ENCODE results near the gene FOLR2.

The FOLR2 gene

GRCh38 chr11:72244361-72245262 lies 28.0 kb downstream of the FOLR2 start:
- TF ChIP-seq, protein P1, sequence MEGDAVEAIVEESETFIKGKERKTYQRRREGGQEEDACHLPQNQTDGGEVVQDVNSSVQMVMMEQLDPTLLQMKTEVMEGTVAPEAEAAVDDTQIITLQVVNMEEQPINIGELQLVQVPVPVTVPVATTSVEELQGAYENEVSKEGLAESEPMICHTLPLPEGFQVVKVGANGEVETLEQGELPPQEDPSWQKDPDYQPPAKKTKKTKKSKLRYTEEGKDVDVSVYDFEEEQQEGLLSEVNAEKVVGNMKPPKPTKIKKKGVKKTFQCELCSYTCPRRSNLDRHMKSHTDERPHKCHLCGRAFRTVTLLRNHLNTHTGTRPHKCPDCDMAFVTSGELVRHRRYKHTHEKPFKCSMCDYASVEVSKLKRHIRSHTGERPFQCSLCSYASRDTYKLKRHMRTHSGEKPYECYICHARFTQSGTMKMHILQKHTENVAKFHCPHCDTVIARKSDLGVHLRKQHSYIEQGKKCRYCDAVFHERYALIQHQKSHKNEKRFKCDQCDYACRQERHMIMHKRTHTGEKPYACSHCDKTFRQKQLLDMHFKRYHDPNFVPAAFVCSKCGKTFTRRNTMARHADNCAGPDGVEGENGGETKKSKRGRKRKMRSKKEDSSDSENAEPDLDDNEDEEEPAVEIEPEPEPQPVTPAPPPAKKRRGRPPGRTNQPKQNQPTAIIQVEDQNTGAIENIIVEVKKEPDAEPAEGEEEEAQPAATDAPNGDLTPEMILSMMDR (IDR thresholded peaks at IDR 0.05; ENCODE audit: control extremely low read depth, extremely low read depth, low read depth, missing control alignments), result no peak
- ChIA-PET POLR2A (no interaction called here), CTCF (interaction anchor here (1.4 kb wide), 1 partner anchor 16 kb away, joined by 3 read pairs; no protein-coding TSS in a partner anchor)
- DNase-seq (ENCODE audit: extremely low spot score), result no peak

- CTCF ChIA-PET, result interaction anchor here (1.3 to 1.4 kb wide), 3 partner anchors 7 to 186 kb away, joined by 3 to 6 read pairs (median 5); no protein-coding TSS in a partner anchor
- DNase-seq (ENCODE audit: extremely low spot score), result no peak
- POLR2A ChIA-PET, result no interaction called here
- TF ChIP-seq, protein P1 (IDR thresholded peaks at IDR 0.05; ENCODE audit: control extremely low read depth, extremely low read depth, low read depth, missing control alignments), result no peak
Observed at GRCh38 chr11:72245263-72245816, 28.7 kb downstream of the FOLR2 start.

- CTCF ChIA-PET, result no interaction called here
- DNase-seq (ENCODE audit: extremely low spot score), result no peak
- TF ChIP-seq, protein P1 (IDR thresholded peaks at IDR 0.05; ENCODE audit: control extremely low read depth, extremely low read depth, low read depth, missing control alignments), result no peak
- POLR2A ChIA-PET, result no interaction called here
Observed at GRCh38 chr11:72247584-72247983, 31.0 kb downstream of the FOLR2 start.

GRCh38 chr11:72249961-72250360 lies 33.4 kb downstream of the FOLR2 start:
- TF ChIP-seq, protein P1 (IDR thresholded peaks at IDR 0.05; ENCODE audit: control extremely low read depth, extremely low read depth, low read depth, missing control alignments), result no peak
- POLR2A ChIA-PET, result no interaction called here
- CTCF ChIA-PET, result interaction anchor here (2.1 kb wide), 1 partner anchor 14 kb away, joined by 8 read pairs; no protein-coding TSS in a partner anchor
- DNase-seq (ENCODE audit: extremely low spot score), result no peak

GRCh38 chr11:72250661-72251464 lies 34.3 kb downstream of the FOLR2 start:
- DNase-seq (ENCODE audit: extremely low spot score), result no peak
- TF ChIP-seq, protein P1 (IDR thresholded peaks at IDR 0.05; ENCODE audit: control extremely low read depth, extremely low read depth, low read depth, missing control alignments), result no peak
- ChIA-PET POLR2A (no interaction called here), CTCF (interaction anchor here (1.0 to 1.1 kb wide), 2 partner anchors 164 to 180 kb away, joined by 3 read pairs; no protein-coding TSS in a partner anchor)

DNA sequence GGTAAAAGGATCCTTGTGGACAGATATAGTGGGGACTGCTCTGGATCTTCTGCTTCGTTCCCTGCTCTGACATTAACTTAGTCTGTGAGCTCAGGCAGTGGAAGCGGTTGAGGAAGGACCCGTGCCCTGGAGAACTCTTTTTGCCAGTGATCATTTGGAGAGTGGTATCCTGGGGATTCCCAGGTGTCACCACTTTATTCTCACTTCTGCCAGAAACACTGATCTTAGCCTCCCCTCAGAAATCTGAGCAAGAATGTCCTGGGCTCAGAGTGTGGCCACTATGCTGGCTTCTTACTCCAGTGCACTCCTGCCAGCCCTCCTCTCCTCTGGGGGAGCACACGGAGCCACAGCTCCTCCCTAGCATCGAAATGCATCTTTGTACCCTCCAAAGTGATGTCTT lies 35.0 kb downstream of the FOLR2 start:
- TF ChIP-seq, protein P1 (IDR thresholded peaks at IDR 0.05; ENCODE audit: control extremely low read depth, extremely low read depth, low read depth, missing control alignments), result no peak
- ChIA-PET POLR2A (no interaction called here), CTCF (interaction anchor here (1.0 to 1.1 kb wide), 2 partner anchors 163 to 179 kb away, joined by 3 read pairs; no protein-coding TSS in a partner anchor)
- peak; percentile 6 for DNase-seq (ENCODE audit: extremely low spot score)

All from GM10248 (cell line).